Upper lobe of right lung (tissue), 1 donor: Measurements from ENCODE around the gene DEFB131B. TPM values are rescaled to one million over a fixed set of nuclear protein-coding genes. Genes with fewer than 3 reads are reported as not detected.
"Not testable (repeated sequence)": the region's sequence is repeated elsewhere in the genome, so short reads cannot be mapped to it uniquely, and the experiment has no call there.

Experiments
- ATAC-seq: fragments of 200-7000 bp; cut with Tn5 transposase; one replicate; pipeline ENCODE4 v1.9.1; 2020; ENCODE audit warnings: mild to moderate bottlenecking, moderate library complexity
- DNase-seq: peaks from one replicate; pipeline ENCODE4 v3.0.0-alpha.2; 2020
- H3K27ac ChIP-seq: fragments of 200-600 bp; one replicate; pipeline ENCODE4 v1.8.0; 2022
- H3K27me3 ChIP-seq: fragments of 200-600 bp; one replicate; pipeline ENCODE4 v1.8.0; 2022; ENCODE audit warnings: mild to moderate bottlenecking
- H3K36me3 ChIP-seq: fragments of 200-600 bp; one replicate; pipeline ENCODE4 v1.8.0; 2022
- H3K4me1 ChIP-seq: fragments of 200-600 bp; one replicate; pipeline ENCODE4 v1.8.0; 2022
- H3K4me3 ChIP-seq: fragments of 200-600 bp; one replicate; pipeline ENCODE4 v1.8.0; 2022; ENCODE audit warnings: mild to moderate bottlenecking
- H3K9me3 ChIP-seq: fragments of 200-600 bp; one replicate; pipeline ENCODE4 v1.8.0; 2022
- CTCF ChIP-seq: fragments of 200-600 bp; IDR thresholded peaks from one replicate; pipeline ENCODE4 v1.8.0; 2022; ENCODE audit warnings: antibody characterized with exemption
- intact Hi-C: fragments of 100-400 bp; cut with DNase I; formaldehyde crosslinking; loops from one replicate; pipeline ENCODE4 v1.11.0; 2022
- total RNA-seq: library from RNA; stranded (reverse); fragmentation: NEBNext Ultra II Directional; extraction: Animal tissue kit (Norgen Biotek cat#: 25700); gene quantifications from one replicate; pipeline ENCODE4 v1.2.1, GENCODE V29; 2021
- donor health status: DM: no; HTN: yes; CAD: no; lungs with severe emphysema.

Gene DEFB131B
- total RNA-seq, 1 donor from 2014 or later: not detected

DNA sequence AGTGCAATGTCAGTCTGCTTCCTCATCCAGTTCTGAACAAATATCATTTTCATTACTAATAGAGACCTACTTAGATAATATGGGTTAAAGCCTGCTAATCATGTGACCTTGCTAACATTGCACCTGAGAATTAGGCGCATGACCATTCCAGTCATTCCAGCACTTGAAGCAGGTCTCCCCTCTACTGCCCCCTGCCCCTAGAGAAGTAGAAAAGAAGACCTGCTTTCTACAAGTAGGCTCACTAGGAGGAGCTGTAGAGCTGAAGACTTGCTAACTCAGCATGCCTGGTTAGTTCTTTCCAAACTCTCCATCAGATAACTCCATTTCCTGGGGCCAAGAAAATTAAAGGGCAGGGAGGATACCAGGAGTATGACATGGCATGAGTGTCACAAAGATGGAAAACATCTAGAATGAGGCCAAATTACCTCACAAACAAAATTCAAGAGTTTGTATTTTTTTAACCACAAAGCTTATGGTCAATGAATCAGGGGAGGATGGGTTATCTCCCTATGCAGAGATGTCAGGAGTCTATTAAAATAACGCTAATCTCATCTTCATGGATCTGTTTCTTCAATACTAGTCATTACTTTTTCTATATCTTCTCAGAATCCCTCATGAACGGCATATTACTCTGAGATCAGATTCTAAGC, 14.2 kb upstream of the DEFB131B start:
- H3K4me3 ChIP-seq, intact Hi-C loops, DNase-seq, H3K27ac ChIP-seq, H3K36me3 ChIP-seq, H3K27me3 ChIP-seq, H3K4me1 ChIP-seq, H3K9me3 ChIP-seq: not testable (repeated sequence)
- peak; percentile 93 for ATAC-seq
- TF ChIP-seq CTCF: peak; percentile 48

DNA sequence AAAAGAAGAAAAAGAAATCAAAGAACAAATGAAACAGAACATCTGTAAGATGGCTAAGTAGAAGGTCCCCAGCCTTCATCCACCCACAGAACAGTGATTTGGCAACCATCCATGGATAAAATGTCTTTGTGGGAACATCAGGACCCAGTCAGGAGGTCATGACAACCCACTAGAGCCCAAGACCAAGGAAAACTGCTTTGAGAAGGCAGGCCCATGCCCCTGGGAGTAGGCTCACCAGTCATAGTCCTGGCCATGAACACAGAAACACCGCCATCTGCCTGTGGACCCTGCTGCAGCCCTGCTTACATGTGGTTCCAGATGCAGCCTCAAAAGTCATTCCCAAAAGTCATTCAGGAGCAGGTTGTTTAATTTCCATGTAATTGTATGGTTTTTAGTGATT, 11.0 kb upstream of the DEFB131B start:
- H3K4me1 ChIP-seq, intact Hi-C loops, H3K27me3 ChIP-seq, ATAC-seq, H3K4me3 ChIP-seq, H3K27ac ChIP-seq, DNase-seq, H3K36me3 ChIP-seq, H3K9me3 ChIP-seq: not testable (repeated sequence)

DNA sequence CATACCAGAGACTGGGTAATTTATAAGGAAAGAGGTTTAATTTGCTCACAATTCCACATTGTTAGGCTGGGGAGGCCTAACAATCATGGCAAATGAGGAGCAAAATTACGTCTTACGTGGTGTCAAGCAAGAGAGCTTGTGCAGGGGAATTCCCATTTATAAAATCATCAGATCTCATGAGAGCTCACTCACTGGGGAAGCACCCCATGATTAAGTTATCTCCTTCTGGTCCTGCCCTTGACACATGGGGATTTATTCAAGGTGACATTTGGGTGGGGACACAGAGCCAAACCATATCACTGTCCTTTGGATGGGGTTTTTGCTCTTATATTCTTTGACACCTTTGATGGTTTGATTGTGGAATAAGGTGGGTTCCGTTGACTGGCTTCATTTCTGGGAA, 8.3 kb upstream of the DEFB131B start:
- H3K9me3 ChIP-seq, H3K27me3 ChIP-seq, ATAC-seq, H3K36me3 ChIP-seq, H3K27ac ChIP-seq, intact Hi-C loops, H3K4me1 ChIP-seq, DNase-seq, H3K4me3 ChIP-seq: not testable (repeated sequence)

DNA sequence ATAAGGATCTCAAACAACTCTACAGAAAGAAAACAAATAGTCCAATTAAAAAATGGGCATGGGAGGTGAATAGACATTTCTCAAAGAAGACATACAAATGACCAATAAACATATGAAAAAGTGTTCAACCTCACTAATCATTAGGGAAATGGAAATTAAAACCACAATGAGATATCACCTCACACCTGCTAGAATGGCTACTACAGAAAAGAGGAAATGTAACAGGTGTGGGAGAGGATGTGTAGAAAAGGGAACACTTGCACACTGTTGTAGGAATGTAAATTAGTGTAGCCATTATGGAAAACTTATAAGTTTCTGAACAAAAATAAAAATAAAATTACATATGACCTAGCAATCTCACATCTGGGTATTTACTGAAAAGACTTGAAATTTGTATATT, 7.6 kb upstream of the DEFB131B start:
- H3K9me3 ChIP-seq, intact Hi-C loops, H3K27ac ChIP-seq, H3K36me3 ChIP-seq, H3K4me1 ChIP-seq, H3K27me3 ChIP-seq, H3K4me3 ChIP-seq, DNase-seq, ATAC-seq: not testable (repeated sequence)

- H3K9me3 ChIP-seq, H3K27ac ChIP-seq, intact Hi-C loops, H3K36me3 ChIP-seq, ATAC-seq, H3K27me3 ChIP-seq, DNase-seq, H3K4me1 ChIP-seq, H3K4me3 ChIP-seq: not testable (repeated sequence)
These were observed 2.0 kb upstream of the DEFB131B start for GRCh38 chr11:71876262-71876661.

DNA sequence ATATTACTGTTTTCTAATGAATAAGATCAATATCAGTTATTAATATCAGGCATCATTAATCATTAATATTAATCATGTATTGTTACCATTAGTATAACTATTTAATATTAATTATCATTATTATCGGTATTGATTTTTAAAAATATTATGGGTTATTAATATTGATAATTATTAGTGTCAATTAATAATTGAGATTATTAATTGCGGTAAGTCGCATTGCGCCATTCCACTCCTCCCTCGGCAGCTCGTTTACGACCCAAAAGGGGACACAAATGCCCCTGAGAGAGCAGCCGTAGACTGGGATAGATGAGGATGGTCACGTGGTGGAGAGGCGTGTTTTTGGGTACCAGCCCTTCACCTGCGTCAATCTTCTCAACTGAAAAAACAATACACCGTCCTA, 7.6 kb downstream of the DEFB131B start:
- H3K4me1 ChIP-seq, ATAC-seq, DNase-seq, H3K27me3 ChIP-seq, H3K36me3 ChIP-seq, H3K9me3 ChIP-seq, H3K4me3 ChIP-seq, intact Hi-C loops, H3K27ac ChIP-seq: not testable (repeated sequence)

DNA sequence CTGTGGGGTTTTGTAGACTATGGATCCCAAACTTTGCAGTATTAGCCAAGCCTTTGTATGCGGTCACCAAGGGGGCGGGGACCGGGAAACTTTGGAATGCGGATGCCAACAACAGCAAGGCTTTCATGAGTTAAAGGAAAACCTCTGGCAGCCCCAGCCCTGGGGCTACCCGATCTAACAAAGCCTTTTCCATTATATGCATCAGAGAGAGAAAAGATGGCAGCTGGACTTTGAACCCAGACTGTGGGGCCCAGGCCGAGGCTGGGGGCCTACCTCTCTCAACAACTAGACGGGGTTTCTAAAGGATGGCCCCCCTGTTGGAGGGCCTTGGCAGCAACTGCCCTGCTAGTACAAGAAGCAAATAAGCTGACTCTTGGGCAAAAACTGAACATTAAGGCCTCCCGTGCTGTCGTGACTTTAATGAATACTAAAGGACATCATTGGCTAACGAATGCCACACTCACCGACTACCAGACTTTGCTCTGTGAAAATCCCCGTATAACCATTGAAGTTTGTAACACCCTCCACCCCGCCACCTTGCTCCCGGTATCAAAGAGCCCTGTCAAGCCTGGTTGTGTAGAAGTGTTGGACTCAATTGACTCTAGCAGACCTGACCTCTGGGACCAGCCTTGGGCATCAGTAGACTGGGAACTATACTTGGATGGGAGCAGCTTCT, 10.2 kb downstream of the DEFB131B start:
- H3K27ac ChIP-seq, DNase-seq, H3K9me3 ChIP-seq, H3K4me3 ChIP-seq, H3K36me3 ChIP-seq, H3K4me1 ChIP-seq, ATAC-seq, H3K27me3 ChIP-seq, intact Hi-C loops: not testable (repeated sequence)

- H3K36me3 ChIP-seq, intact Hi-C loops, H3K4me1 ChIP-seq, H3K27me3 ChIP-seq, H3K9me3 ChIP-seq, H3K27ac ChIP-seq, ATAC-seq, DNase-seq, H3K4me3 ChIP-seq: not testable (repeated sequence)
These were observed 11.1 kb downstream of the DEFB131B start for GRCh38 chr11:71889181-71889872.

DNA sequence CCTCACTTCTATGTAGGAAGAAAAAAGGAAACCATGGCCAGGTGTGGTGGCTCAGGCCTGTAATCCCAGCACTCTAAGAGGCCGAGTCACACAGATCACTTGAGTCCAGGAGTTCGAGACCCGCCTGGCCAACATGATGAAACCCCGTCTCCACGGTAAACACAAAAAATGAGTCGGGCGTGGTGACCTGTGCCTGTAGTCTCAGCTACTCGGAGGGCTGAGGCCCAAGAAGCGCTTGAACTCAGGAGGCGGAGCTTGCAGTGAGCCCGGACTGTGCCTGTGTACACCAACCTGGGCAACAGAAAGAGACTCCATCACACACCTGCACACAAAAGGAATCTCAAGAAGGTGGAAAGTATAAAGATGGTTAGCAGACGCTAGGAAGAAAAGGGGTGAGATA, 17.7 kb downstream of the DEFB131B start:
- Histone ChIP-seq H3K4me1 (no peaks in the 10 kb centered on the region), H3K27me3 (no peaks in the 10 kb centered on the region), H3K36me3 (no peaks in the 10 kb centered on the region), H3K9me3 (no peaks in the 10 kb centered on the region), H3K4me3 (no peak overlapping the region), H3K27ac (no peak overlapping the region)
- no peak for TF ChIP-seq CTCF
- intact Hi-C loops: no loop called here
- no peak for ATAC-seq
- no peak for DNase-seq

DNA sequence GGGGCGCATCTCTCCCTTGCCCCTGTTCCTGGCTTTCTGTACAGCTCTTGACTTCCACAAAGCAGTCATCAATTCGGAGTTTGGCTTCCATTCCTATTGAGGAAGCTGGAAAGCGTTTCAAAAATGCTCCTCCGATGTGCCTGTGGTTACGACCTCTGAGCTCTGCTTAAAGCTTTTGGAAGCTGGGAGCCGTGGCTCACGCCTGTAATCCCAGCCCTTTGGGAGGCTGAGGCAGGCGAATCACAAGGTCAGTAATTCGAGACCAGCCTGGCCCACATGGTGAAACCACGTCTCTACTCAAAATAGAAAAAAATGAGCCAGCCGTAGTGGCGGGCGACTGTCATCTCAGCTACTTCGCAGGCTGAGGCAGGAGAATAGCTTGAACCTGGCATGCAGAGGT, 22.9 kb downstream of the DEFB131B start:
- H3K36me3 ChIP-seq, H3K9me3 ChIP-seq, H3K4me3 ChIP-seq, H3K27me3 ChIP-seq, H3K27ac ChIP-seq, intact Hi-C loops, ATAC-seq, H3K4me1 ChIP-seq, DNase-seq: not testable (repeated sequence)
